Coronary artery (tissue), 2 donors: ENCODE results near the gene RPLP1.

ENCODE experiments used
- DNase-seq: peaks from one replicate; pipeline ENCODE4 v3.0.0-alpha.2; 2017; ENCODE audit warnings: low spot score
- H3K27ac ChIP-seq, 2 donors: fragments of 200-600 bp; sonication (generic); one replicate each; pipeline ENCODE4 v1.5.1; 2016 to 2019
- H3K4me3 ChIP-seq: fragments of 200-600 bp; sonication (generic); 2 replicates; pipeline ENCODE4 v1.5.1; 2016; ENCODE audit warnings: mild to moderate bottlenecking, moderate library complexity
- CTCF ChIP-seq: fragments of 200-600 bp; sonication (generic); IDR thresholded peaks from one replicate; pipeline ENCODE4 v1.5.1; 2019; ENCODE audit warnings: antibody characterized with exemption

RPLP1 gene

GRCh38 chr15:69452692-69453521, at the start of gene RPLP1:
TSS of gene RPLP1 (plus strand) at chr15:69452818. CDS start at chr15:69452949, 131 bp downstream.
- TF ChIP-seq CTCF = no peak
- Histone ChIP-seq H3K27ac (peak within 1 kb of the TSS; percentile 82 to 98), H3K4me3 (peak within 1 kb of the TSS; percentile 97)
- peak; percentile 96 for DNase-seq

- no peak for DNase-seq
- Histone ChIP-seq H3K27ac (no peak overlapping the region), H3K4me3 (no peak overlapping the region)
- no peak for TF ChIP-seq CTCF
These were observed 49.0 kb upstream of the RPLP1 start for GRCh38 chr15:69403594-69403993.

- no peak overlapping the region for H3K27ac ChIP-seq
- TF ChIP-seq CTCF = no peak
- no peak overlapping the region for H3K4me3 ChIP-seq
- no peak for DNase-seq
These were observed 47.5 kb upstream of the RPLP1 start for GRCh38 chr15:69405110-69405509.

- Histone ChIP-seq H3K27ac (no peak overlapping the region), H3K4me3 (no peak overlapping the region)
- no peak for DNase-seq
- no peak for TF ChIP-seq CTCF
These were observed 44.8 kb upstream of the RPLP1 start for GRCh38 chr15:69407719-69408400.

- Histone ChIP-seq H3K27ac (no peak overlapping the region), H3K4me3 (no peak overlapping the region)
- no peak for TF ChIP-seq CTCF
- no peak for DNase-seq
These were observed 43.8 kb upstream of the RPLP1 start for GRCh38 chr15:69408841-69409240.

GRCh38 chr15:69410248-69410874, 42.3 kb upstream of the RPLP1 start:
- no peak for TF ChIP-seq CTCF
- H3K27ac ChIP-seq = peak overlapping the region in 1 of 2 donors; percentile 62
- H3K4me3 ChIP-seq = peak overlapping the region; percentile 43
- no peak for DNase-seq
